ENCODE results near the gene DHX16.
"Not testable (repeated sequence)": the region's sequence is repeated elsewhere in the genome, so short reads cannot be mapped to it uniquely, and the experiment has no call there.

The DHX16 gene

GRCh38 chr6:30719791-30720737 lies 47.3 kb upstream of the DHX16 start, which contains the start of gene TUBB:
TSS of gene TUBB (plus strand) at chr6:30720352. CDS start at chr6:30720507, 155 bp downstream.
- H3K36me3 ChIP-seq (replicated peaks; ENCODE audit: low read depth, low read length): peaks cover 28% of the 10 kb centered on the region
- H3K4me1 ChIP-seq (ENCODE audit: low read length): peaks cover 31% of the 10 kb centered on the region
- peak within 1 kb of the TSS; percentile 100 for H3K9ac ChIP-seq (ENCODE audit: low read length)
- H3K9me3 ChIP-seq (ENCODE audit: insufficient read depth, low read length): no peaks in the 10 kb centered on the region
- H3K27me3 ChIP-seq (ENCODE audit: low read depth, low read length): no peaks in the 10 kb centered on the region
- H3K27ac ChIP-seq (ENCODE audit: low read length): peak within 1 kb of the TSS; percentile 98
- H3K4me2 ChIP-seq (ENCODE audit: low read length): peak within 1 kb of the TSS; percentile 93
- no peak for TF ChIP-seq CTCF (IDR thresholded peaks at IDR 0.05; ENCODE audit: low read depth, low read length)
- TF ChIP-seq EZH2phosphoT487 (IDR thresholded peaks at IDR 0.05; ENCODE audit: low read depth): no peak
- 0 out of 2 replicates have a peak within 1 kb of the TSS, but pooled peaks have one; percentile 62 for H2AFZ ChIP-seq (ENCODE audit: low read depth, low read length)
- peaks cover 73% of the 10 kb centered on the region for H3K79me2 ChIP-seq (ENCODE audit: low read length)
- H3K4me3 ChIP-seq (ENCODE audit: low read length): peak within 1 kb of the TSS; percentile 99
- H4K20me1 ChIP-seq (ENCODE audit: insufficient read depth, low read length): peaks cover 37% of the 10 kb centered on the region

DNA sequence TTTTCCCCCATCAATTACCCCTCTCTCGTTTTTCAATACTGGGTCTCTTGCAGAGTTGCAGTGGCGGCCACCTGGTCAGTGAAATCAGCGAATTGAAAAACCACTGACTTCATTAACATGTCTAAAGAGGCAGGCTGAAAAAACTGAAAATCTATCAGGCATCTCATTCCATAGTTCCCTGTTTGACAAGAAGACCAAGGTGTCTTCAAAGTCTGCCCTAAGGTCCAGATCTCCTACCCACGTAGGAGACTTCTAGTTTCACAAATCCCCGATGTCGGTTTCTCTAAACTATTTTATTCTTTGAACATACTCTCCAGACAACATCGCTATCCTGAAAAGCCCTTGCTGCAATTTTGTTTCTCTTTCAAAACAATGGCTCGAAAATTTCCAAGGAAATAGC lies 46.5 kb upstream of the DHX16 start:
- Histone ChIP-seq H3K4me2 (ENCODE audit: low read length) (peak overlapping the region; percentile 93), H2AFZ (ENCODE audit: low read depth, low read length) (0 out of 2 replicates have a peak overlapping the region, but pooled peaks have one; percentile 62), H3K27ac (ENCODE audit: low read length) (peak overlapping the region; percentile 89), H3K36me3 (replicated peaks; ENCODE audit: low read depth, low read length) (peaks cover 22% of the 10 kb centered on the region), H3K9me3 (ENCODE audit: insufficient read depth, low read length) (no peaks in the 10 kb centered on the region), H3K4me3 (ENCODE audit: low read length) (peak overlapping the region; percentile 99), H3K4me1 (ENCODE audit: low read length) (peaks cover 31% of the 10 kb centered on the region), H3K9ac (ENCODE audit: low read length) (peak overlapping the region; percentile 79), H4K20me1 (ENCODE audit: insufficient read depth, low read length) (peaks cover 30% of the 10 kb centered on the region), H3K27me3 (ENCODE audit: low read depth, low read length) (no peaks in the 10 kb centered on the region), H3K79me2 (ENCODE audit: low read length) (peaks cover 66% of the 10 kb centered on the region)
- no peak for TF ChIP-seq EZH2phosphoT487 (IDR thresholded peaks at IDR 0.05; ENCODE audit: low read depth)
- no peak for TF ChIP-seq CTCF (IDR thresholded peaks at IDR 0.05; ENCODE audit: low read depth, low read length)

GRCh38 chr6:30717845-30718720 lies 45.3 kb upstream of the DHX16 start:
- Histone ChIP-seq H3K27ac (ENCODE audit: low read length) (peak overlapping the region; percentile 89), H3K9ac (ENCODE audit: low read length) (peak overlapping the region; percentile 79), H3K36me3 (replicated peaks; ENCODE audit: low read depth, low read length) (peaks cover 21% of the 10 kb centered on the region), H3K4me2 (ENCODE audit: low read length) (peak overlapping the region; percentile 93), H3K79me2 (ENCODE audit: low read length) (peaks cover 55% of the 10 kb centered on the region), H3K4me3 (ENCODE audit: low read length) (peak overlapping the region; percentile 99), H4K20me1 (ENCODE audit: insufficient read depth, low read length) (peaks cover 17% of the 10 kb centered on the region), H3K4me1 (ENCODE audit: low read length) (peaks cover 31% of the 10 kb centered on the region)
- H3K27me3 ChIP-seq (ENCODE audit: low read depth, low read length); H3K9me3 ChIP-seq (ENCODE audit: insufficient read depth, low read length); H2AFZ ChIP-seq (ENCODE audit: low read depth, low read length): not testable (repeated sequence)

DNA sequence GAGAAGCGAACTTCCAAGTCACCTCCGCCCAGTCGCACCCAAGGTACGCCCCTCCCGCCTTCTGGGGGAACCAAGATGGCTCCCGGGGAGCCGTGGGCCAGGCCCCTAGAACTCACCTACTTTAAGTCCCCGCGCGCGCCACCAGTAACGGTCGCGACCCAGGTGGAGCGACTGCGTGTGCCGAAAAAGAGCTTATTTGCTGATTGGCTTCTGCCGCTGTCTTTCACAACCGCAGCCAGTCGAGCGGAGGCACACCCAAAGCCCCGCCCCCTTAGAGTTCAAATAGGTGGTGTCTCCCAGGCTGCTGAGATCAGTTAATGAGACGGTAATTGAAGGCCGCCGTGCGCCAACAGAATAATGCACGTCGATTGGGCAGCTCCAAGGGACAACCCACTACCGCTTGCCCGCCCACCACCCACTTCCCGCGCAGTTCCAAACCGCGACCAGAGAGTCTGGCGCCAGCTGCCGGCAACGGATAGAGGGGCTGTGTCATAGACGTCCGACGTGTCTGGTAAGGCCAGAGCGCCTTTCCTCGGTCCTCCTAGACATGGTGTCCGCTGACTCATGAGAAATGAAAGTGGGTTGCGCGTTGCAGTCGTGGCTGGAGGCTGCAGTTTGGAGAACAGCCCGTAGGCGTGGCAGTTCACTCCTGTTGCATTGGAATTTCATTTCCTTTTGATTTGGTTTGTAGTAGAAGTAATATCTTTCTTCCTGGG lies 44.5 kb upstream of the DHX16 start, which contains the start of gene MDC1:
Gene MDC1, minus strand, starts transcription at position 153 of the 716 bp plus-strand sequence. CDS start 2,106 bp downstream, outside the sequence.
- peaks cover 9% of the 10 kb centered on the region for H4K20me1 ChIP-seq (ENCODE audit: insufficient read depth, low read length)
- no peak for TF ChIP-seq EZH2phosphoT487 (IDR thresholded peaks at IDR 0.05; ENCODE audit: low read depth)
- TF ChIP-seq CTCF (IDR thresholded peaks at IDR 0.05; ENCODE audit: low read depth, low read length): no peak
- H3K27me3 ChIP-seq (ENCODE audit: low read depth, low read length): no peaks in the 10 kb centered on the region
- H3K36me3 ChIP-seq (replicated peaks; ENCODE audit: low read depth, low read length): peaks cover 14% of the 10 kb centered on the region
- H3K9ac ChIP-seq (ENCODE audit: low read length): peak within 1 kb of the TSS; percentile 98
- H3K4me3 ChIP-seq (ENCODE audit: low read length): peak within 1 kb of the TSS; percentile 93
- peaks cover 47% of the 10 kb centered on the region for H3K79me2 ChIP-seq (ENCODE audit: low read length)
- no peak within 1 kb of the TSS for H2AFZ ChIP-seq (ENCODE audit: low read depth, low read length)
- H3K27ac ChIP-seq (ENCODE audit: low read length): peak within 1 kb of the TSS; percentile 87
- H3K4me2 ChIP-seq (ENCODE audit: low read length): peak within 1 kb of the TSS; percentile 97
- H3K4me1 ChIP-seq (ENCODE audit: low read length): peaks cover 24% of the 10 kb centered on the region
- no peaks in the 10 kb centered on the region for H3K9me3 ChIP-seq (ENCODE audit: insufficient read depth, low read length)
